GM12801 (cell line): Measurements from ENCODE around the gene COL6A3.

Source experiments
- CTCF ChIP-seq: IDR thresholded peaks from one replicate; pipeline ENCODE4 v1.5.1; 2011; ENCODE audit warnings: control low read depth; ENCODE audit not compliant: insufficient read length; ENCODE audit errors: extremely low read depth

Gene COL6A3

GRCh38 chr2:237413777-237414661, at the start of gene COL6A3:
Gene COL6A3 (minus strand): TSS chr2:237414164. CDS start chr2:237396817, 17,347 bp downstream.
- TF ChIP-seq CTCF, result no peak

GRCh38 chr2:237459741-237460174, 45.8 kb upstream of the COL6A3 start:
- no peak for TF ChIP-seq CTCF

- no peak for TF ChIP-seq CTCF
Observed at GRCh38 chr2:237459226-237459625, 45.3 kb upstream of the COL6A3 start.

GRCh38 chr2:237458519-237458918, 44.6 kb upstream of the COL6A3 start:
- TF ChIP-seq CTCF, result no peak

- TF ChIP-seq CTCF, result no peak
Observed at GRCh38 chr2:237457388-237457941, 43.5 kb upstream of the COL6A3 start.

GRCh38 chr2:237456200-237456843, 42.4 kb upstream of the COL6A3 start:
- TF ChIP-seq CTCF, result no peak

GRCh38 chr2:237455764-237456163, 41.8 kb upstream of the COL6A3 start:
- TF ChIP-seq CTCF, result no peak
